WI38 (cell line): ENCODE measurements around the gene PTTG1.

ENCODE experiments used
- H3K4me3 ChIP-seq: 2 replicates; pipeline ENCODE4 v1.5.1; 2011; ENCODE audit warnings: low read depth, mild to moderate bottlenecking, control low read depth, low read length
- TF ChIP-seq, protein P1 (sequence below): IDR thresholded peaks from 2 replicates; pipeline ENCODE4 v1.5.1; 2012; ENCODE audit warnings: low read depth, mild to moderate bottlenecking, control low read depth, low read length

The PTTG1 gene

DNA sequence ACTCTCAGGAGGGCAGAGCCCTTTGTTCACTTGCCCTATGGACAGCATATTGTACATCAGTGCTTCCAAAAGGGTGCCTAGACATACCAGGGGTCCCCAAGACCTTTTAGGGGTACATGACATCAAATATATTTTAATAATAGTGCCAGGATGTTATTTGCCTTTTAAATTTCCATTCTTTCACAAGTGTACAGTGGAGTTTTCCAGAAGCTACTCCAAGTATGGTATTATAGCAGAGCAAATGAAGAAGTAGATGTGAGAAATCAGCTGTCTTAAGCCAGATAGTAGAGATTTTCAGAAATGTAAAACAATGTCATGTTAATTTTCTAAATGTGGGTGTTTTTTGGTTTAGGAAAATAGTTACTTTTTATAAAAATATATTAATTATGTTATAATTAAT, 15.6 kb downstream of the PTTG1 start:
- TF ChIP-seq, protein P1, sequence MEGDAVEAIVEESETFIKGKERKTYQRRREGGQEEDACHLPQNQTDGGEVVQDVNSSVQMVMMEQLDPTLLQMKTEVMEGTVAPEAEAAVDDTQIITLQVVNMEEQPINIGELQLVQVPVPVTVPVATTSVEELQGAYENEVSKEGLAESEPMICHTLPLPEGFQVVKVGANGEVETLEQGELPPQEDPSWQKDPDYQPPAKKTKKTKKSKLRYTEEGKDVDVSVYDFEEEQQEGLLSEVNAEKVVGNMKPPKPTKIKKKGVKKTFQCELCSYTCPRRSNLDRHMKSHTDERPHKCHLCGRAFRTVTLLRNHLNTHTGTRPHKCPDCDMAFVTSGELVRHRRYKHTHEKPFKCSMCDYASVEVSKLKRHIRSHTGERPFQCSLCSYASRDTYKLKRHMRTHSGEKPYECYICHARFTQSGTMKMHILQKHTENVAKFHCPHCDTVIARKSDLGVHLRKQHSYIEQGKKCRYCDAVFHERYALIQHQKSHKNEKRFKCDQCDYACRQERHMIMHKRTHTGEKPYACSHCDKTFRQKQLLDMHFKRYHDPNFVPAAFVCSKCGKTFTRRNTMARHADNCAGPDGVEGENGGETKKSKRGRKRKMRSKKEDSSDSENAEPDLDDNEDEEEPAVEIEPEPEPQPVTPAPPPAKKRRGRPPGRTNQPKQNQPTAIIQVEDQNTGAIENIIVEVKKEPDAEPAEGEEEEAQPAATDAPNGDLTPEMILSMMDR = no peak
- no peak overlapping the region for H3K4me3 ChIP-seq

DNA sequence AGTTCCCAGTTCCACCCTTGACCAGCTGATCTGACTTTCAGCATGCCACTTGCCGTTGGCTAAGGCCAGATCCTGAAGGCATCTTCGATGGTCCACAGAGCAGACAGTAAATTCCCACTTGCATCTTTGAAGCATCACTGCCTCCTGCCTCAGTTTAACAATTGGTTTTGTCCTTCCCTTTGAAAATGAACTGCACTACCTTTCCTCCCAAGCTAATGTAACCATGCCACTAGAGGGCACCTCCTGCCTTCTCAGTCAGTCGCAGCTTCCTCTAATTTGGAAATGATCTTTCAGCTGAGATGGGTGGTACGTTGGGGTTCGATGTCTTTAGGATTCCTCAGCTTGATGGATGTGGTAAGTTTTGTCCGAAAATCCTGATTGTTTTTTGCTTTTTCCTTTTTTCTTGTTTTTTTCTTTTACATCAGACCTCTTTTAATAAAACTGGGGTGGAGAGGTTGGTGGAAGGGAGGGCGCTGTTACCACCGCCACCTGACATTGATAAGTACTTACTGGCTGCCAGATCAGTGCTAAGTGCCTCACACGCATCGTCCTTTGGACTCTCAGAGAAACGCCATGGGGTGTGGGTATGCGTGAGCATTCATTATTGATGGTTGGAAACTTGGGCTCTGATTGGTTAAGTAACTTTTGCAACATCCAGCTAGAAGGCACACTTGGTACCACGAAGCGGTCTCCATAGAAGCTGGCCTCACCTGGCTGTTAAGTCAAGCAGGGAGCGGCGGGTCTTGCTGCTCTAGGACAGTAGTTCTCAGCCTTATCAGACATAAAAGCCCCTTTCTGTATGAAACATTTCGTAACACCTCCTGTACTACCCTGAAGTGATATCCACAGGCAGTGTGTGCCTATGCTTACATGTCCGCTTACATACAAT, 16.9 kb downstream of the PTTG1 start:
- H3K4me3 ChIP-seq = peak overlapping the region; percentile 59

DNA sequence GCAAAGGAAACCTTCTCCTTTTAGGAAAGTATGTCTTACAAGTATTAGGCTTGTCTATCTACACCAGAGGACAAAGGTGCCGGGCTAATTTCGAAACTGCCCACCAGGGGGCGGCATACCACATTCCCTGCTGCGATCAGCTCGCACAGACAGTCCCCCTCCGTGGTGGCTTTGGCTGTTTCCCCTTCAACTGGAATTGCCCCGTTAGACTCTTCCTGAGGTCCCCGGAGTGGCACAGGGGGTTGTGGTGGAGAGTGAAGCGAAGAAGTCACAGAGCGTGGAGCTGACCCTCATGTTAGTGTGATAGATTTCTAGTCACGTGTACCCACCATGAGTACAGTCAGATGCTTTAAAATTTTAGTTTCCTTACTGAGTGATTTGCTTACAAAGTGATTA, 17.5 kb downstream of the PTTG1 start:
- TF ChIP-seq, protein P1 = peak; percentile 77
- peak overlapping the region; percentile 59 for H3K4me3 ChIP-seq

More for the DNA sequence above, 16.9 kb downstream of the PTTG1 start:
- TF ChIP-seq, protein P1 = peak; percentile 72; the same call in 1 of the 2 replicates

DNA sequence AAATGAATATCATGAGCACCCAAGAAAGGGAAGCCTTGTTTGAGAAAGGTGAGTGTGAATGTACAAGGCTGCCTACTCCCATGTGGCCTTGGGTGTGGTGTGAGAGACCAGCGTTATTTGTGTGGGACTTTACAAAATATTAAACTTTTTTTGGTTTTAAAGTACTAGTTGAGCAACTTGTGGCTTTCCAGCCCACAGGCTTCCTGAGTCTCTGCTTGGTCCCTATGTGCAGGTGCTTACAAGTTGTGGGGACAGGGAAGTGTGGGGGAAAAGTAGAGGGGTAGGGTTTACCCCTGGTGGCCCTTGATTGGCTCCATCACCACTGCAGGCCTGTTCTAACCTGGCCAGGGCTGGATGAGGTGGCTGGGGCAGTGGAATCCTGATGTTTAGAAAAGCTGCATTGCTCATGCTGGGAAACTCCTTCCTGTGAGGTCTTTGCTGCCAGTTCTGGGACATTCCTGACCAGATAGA, 19.7 kb downstream of the PTTG1 start:
- H3K4me3 ChIP-seq = no peak overlapping the region
- TF ChIP-seq, protein P1 = no peak

DNA sequence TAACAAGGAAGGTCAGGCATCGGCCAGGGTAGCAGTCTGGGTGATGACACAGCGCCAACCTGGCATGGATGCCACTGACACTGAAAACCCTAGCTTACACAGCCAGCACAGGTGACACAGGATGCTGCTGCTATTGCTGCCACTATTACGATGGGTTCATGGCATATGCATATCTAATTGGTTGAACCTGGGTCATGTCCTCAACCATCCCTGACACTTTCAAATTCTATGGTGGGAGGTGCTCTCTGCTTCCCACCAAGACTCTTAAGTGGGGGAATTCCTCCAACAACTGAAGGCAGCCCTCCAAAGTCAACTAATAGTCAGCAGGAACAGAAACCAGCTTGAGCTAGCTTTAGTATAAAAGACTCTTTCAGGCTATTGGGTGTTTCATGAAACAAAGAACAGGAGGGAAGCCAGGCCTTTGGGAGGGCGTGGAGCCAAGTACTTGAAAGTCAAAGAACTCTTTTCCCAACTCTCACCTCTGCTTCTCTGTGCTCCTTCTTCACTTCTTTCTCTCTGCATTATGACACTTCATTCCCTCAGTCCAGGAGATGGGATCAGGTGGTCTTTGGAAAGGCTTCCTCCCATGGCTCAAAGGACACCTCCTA, 21.3 kb downstream of the PTTG1 start:
- no peak overlapping the region for H3K4me3 ChIP-seq
- TF ChIP-seq, protein P1 = no peak

DNA sequence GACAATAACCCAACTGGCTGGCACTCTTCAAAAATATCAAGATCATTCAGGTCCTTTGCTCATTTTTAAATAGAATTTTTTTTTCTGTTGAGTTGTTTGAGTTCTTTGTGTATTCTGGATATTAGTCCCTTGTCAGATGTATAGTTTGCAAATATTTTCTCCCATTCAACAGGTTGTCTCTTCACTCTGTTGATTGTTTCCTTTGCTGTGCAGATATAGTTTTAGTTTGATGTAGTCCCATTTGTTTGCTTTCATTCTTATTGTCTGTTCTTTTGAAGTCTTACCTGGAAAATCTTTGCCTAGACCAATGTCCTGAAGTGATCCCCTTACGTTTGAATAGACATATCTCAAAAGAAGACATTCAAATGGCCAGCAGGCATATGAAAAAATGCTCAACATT, 22.8 kb downstream of the PTTG1 start:
- no peak overlapping the region for H3K4me3 ChIP-seq
- TF ChIP-seq, protein P1 = no peak

DNA sequence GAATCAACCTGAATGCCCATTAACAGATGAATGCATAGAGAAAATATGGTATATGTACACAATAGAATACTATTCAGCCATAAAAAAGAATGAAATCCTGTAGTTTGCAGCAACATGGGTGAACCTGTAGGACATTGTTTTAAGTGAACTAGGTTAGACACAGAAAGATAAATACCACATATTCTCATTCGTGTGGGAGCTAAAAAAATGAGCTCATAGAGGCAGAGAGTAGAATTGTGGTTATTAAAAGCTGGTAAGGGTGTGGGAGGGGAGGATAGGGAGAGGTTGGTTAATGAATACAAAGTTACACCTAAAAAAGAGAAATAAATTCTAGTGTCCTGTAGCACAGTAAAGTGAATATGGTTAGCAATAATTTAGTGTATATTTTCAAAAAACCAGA, 23.5 kb downstream of the PTTG1 start:
- no peak overlapping the region for H3K4me3 ChIP-seq
- TF ChIP-seq, protein P1 = no peak
